Measurements from ENCODE around the gene WWOX. TPM values are rescaled to one million over a fixed set of nuclear protein-coding genes. Genes with fewer than 3 reads are reported as not detected.

The WWOX gene
- total RNA-seq, 1 experiment from 2014 or later = 15.6 TPM

GRCh38 chr16:78786635-78787034 lies 687.2 kb downstream of the WWOX start:
- Histone ChIP-seq H4K8ac (replicated peaks; ENCODE audit: insufficient read length, low read depth, low read length) (no peak overlapping the region), H3K4me2 (ENCODE audit: insufficient read depth, insufficient read length, low read length) (no peak overlapping the region), H3K23me2 (ENCODE audit: insufficient read length, low read depth, low read length, poor library complexity, severe bottlenecking) (no peaks in the 10 kb centered on the region), H3K27ac (ENCODE audit: insufficient read length, low read depth, low read length) (no peak overlapping the region), H3K9ac (ENCODE audit: extremely low read depth, insufficient read length, low read length) (no peak overlapping the region), H2BK5ac (ENCODE audit: insufficient read length, low read length) (no peak overlapping the region), H4K91ac (ENCODE audit: insufficient read length, low read depth, low read length) (no peak overlapping the region), H3K27me3 (ENCODE audit: insufficient read depth, low read length) (no peaks in the 10 kb centered on the region), H3K9me3 (ENCODE audit: control insufficient read depth, low read depth, low read length) (no peaks in the 10 kb centered on the region), H4K20me1 (ENCODE audit: control insufficient read depth, insufficient read depth, insufficient read length) (no peaks in the 10 kb centered on the region), H2BK12ac (ENCODE audit: insufficient read length, low read depth, low read length) (no peak overlapping the region), H3T11ph (ENCODE audit: low read length) (no peak overlapping the region), H3K56ac (ENCODE audit: insufficient read length, low read depth, low read length) (no peak overlapping the region), H3K4ac (ENCODE audit: low read depth, low read length) (no peak overlapping the region), H2AFZ (ENCODE audit: low read length) (no peak overlapping the region), H3K79me2 (ENCODE audit: insufficient read depth, low read length) (no peaks in the 10 kb centered on the region), H3K23ac (ENCODE audit: insufficient read length, low read depth, low read length) (no peak overlapping the region), H3K4me1 (ENCODE audit: insufficient read depth, low read length) (no peaks in the 10 kb centered on the region), H3K18ac (ENCODE audit: insufficient read length, low read depth, low read length) (no peak overlapping the region), H4K5ac (ENCODE audit: insufficient read length, low read depth, low read length) (no peak overlapping the region), H2AK5ac (ENCODE audit: insufficient read length, low read length) (no peak overlapping the region), H3K79me1 (ENCODE audit: insufficient read depth, low read depth, low read length, poor library complexity, severe bottlenecking) (no peaks in the 10 kb centered on the region), H2BK120ac (ENCODE audit: low read depth, low read length, poor library complexity, severe bottlenecking) (no peak overlapping the region), H2BK20ac (ENCODE audit: low read depth, low read length, poor library complexity, severe bottlenecking) (no peak overlapping the region), H2BK15ac (ENCODE audit: low read depth, low read length) (no peak overlapping the region), H3K14ac (ENCODE audit: insufficient read depth, low read length) (no peak overlapping the region)
- H3K4me3 Mint-ChIP-seq = no peak overlapping the region
- no peak overlapping the region for H3K27ac Mint-ChIP-seq
- no peaks in the 10 kb centered on the region for H3K36me3 Mint-ChIP-seq (ENCODE audit: insufficient read depth in 1 of 3, low read depth in 3 of 3)
- H3K4me1 Mint-ChIP-seq = no peaks in the 10 kb centered on the region
- DNase-seq = no peak
- no peaks in the 10 kb centered on the region for H3K27me3 Mint-ChIP-seq (ENCODE audit: low read depth)
- no peaks in the 10 kb centered on the region for H3K9me3 Mint-ChIP-seq
- no CpG with 5 or more reads among the region's 3 CpGs for WGBS (ENCODE audit: extremely low coverage, insufficient read length, low lambda C conversion rate)
- TF ChIP-seq, protein P1, sequence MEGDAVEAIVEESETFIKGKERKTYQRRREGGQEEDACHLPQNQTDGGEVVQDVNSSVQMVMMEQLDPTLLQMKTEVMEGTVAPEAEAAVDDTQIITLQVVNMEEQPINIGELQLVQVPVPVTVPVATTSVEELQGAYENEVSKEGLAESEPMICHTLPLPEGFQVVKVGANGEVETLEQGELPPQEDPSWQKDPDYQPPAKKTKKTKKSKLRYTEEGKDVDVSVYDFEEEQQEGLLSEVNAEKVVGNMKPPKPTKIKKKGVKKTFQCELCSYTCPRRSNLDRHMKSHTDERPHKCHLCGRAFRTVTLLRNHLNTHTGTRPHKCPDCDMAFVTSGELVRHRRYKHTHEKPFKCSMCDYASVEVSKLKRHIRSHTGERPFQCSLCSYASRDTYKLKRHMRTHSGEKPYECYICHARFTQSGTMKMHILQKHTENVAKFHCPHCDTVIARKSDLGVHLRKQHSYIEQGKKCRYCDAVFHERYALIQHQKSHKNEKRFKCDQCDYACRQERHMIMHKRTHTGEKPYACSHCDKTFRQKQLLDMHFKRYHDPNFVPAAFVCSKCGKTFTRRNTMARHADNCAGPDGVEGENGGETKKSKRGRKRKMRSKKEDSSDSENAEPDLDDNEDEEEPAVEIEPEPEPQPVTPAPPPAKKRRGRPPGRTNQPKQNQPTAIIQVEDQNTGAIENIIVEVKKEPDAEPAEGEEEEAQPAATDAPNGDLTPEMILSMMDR (conservative IDR thresholded peaks at IDR 0.05) = no peak
